ENCODE results near the gene TMEM117.

- TF ChIP-seq, protein P1, sequence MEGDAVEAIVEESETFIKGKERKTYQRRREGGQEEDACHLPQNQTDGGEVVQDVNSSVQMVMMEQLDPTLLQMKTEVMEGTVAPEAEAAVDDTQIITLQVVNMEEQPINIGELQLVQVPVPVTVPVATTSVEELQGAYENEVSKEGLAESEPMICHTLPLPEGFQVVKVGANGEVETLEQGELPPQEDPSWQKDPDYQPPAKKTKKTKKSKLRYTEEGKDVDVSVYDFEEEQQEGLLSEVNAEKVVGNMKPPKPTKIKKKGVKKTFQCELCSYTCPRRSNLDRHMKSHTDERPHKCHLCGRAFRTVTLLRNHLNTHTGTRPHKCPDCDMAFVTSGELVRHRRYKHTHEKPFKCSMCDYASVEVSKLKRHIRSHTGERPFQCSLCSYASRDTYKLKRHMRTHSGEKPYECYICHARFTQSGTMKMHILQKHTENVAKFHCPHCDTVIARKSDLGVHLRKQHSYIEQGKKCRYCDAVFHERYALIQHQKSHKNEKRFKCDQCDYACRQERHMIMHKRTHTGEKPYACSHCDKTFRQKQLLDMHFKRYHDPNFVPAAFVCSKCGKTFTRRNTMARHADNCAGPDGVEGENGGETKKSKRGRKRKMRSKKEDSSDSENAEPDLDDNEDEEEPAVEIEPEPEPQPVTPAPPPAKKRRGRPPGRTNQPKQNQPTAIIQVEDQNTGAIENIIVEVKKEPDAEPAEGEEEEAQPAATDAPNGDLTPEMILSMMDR (IDR thresholded peaks at IDR 0.05), result no peak
- no peak for TF ChIP-seq EZH2 (IDR thresholded peaks at IDR 0.05; ENCODE audit: borderline replicate concordance, insufficient read depth, low read depth, low read length, poor library complexity, severe bottlenecking)
Measured at GRCh38 chr12:44054281-44054680, 218.4 kb downstream of the TMEM117 start.

Data from B cell (primary cell).